ENCODE measurements around the gene PROSER3.

The PROSER3 gene

DNA sequence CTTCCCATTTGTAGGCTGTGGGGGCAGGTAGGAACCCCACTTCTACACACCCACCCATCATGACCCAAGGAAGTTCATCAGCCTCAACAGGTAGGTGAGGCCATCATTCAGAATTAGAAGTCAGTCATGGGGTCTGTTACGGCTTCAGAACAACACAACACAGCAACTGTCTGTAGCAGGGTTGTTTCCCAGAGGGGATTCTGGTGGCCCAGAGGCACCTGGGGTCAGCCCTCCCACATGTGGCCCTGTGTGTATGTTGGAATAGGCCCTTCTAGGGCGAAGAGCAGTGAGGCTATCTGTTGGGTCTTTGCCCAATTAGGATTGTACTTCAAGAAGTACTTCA lies 19.1 kb upstream of the PROSER3 start:
- DNase-seq: no peak
- ChIA-PET POLR2A (no interaction called here), CTCF (no interaction called here)
- Histone ChIP-seq H3K4me1 (ENCODE audit: control extremely low read depth in 1 of 4, control insufficient read depth in 4 of 4, insufficient read depth in 4 of 4, low read length in 3 of 4) (peaks cover 4 to 40% (median 36%) of the 10 kb centered on the region in 4 experiments), H3K36me3 (ENCODE audit: control insufficient read depth in 4 of 4, insufficient read depth in 4 of 4, low read length in 3 of 4) (peaks cover 7 to 53% (median 39%) of the 10 kb centered on the region in 4 experiments), H3K27me3 (replicated peaks in 2 of 5; ENCODE audit: control insufficient read depth in 4 of 5, insufficient read depth in 5 of 5, low read length in 4 of 5) (no peaks in the 10 kb centered on the region), H3K27ac (ENCODE audit: insufficient read depth in 1 of 2, low read depth in 1 of 2, low read length in 2 of 2, poor library complexity in 1 of 2, severe bottlenecking in 2 of 2) (no peak overlapping the region), H3K9me3 (ENCODE audit: control extremely low read depth in 1 of 5, control insufficient read depth in 4 of 5, insufficient read depth in 2 of 5, low read depth in 1 of 5, low read length in 4 of 5) (no peaks in the 10 kb centered on the region), H3K4me3 (ENCODE audit: control insufficient read depth in 1 of 7, extremely low read depth in 1 of 7, insufficient read depth in 4 of 7, low read depth in 2 of 7, low read length in 6 of 7) (no peak overlapping the region)
- WGBS (ENCODE audit: insufficient coverage): 80% methylated on average over 1 of the region's 2 CpGs

DNA sequence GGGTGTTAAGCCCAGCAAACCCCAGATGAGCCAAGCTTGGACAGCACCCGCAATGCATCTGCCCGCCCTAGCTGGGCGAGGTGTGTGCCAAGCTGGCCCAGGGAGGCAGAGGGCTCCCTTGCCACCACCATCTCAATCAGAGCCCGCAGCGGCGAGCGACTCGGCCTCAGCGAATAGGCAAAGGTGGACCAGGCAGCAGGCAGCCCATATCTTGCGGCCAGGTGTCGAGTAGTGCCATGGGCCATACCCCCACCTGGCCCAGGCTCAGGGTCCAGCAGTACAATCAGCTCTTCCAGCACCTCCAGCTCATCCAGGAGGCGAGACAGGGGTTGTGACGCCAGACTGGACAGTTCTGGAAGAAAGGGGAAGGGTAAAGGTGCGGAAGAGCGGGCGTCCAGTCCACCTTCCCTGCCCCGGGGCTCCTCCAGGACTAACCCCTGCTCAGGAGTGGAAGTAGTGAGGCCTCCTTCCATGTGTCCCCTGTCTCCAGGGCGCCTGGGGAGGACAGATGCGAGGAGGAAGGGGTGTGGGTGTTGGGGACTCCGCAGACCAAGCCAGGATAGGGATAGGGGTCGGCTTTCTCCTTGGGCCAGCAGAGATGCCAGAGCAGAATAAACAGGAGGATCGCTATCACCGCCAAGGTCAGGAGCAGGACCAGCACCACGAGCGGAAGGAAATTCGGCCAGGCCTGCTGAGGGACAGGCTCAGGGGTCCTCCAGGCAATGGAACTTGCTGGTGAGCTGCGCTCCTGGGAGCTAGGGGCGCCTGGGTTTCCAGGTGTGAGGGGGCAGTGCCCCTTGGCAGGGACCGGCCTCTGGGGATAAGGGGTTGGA lies 18.5 kb upstream of the PROSER3 start:
- H3K9me3 ChIP-seq (ENCODE audit: control extremely low read depth in 1 of 5, control insufficient read depth in 4 of 5, insufficient read depth in 2 of 5, low read depth in 1 of 5, low read length in 4 of 5): no peaks in the 10 kb centered on the region
- H3K27ac ChIP-seq (ENCODE audit: insufficient read depth in 1 of 2, low read depth in 1 of 2, low read length in 2 of 2, poor library complexity in 1 of 2, severe bottlenecking in 2 of 2): peak overlapping the region in 1 of 2 experiments; percentile 54
- CTCF ChIA-PET: interaction anchor here (1.0 to 1.3 kb wide), 3 partner anchors 16 to 36 kb away, joined by 3 read pairs; no protein-coding TSS in a partner anchor
- H3K4me3 ChIP-seq (ENCODE audit: control insufficient read depth in 1 of 7, extremely low read depth in 1 of 7, insufficient read depth in 4 of 7, low read depth in 2 of 7, low read length in 6 of 7): peak overlapping the region in 6 of 7 experiments; percentile 55 to 90 (median 76)
- 94% methylated on average over 23 of the region's 29 CpGs for WGBS (ENCODE audit: insufficient coverage)
- peaks cover 4 to 47% (median 33%) of the 10 kb centered on the region in 4 experiments for H3K36me3 ChIP-seq (ENCODE audit: control insufficient read depth in 4 of 4, insufficient read depth in 4 of 4, low read length in 3 of 4)
- POLR2A ChIA-PET: interaction anchor here (0.6 kb wide), 1 partner anchor 8 kb away, joined by 3 read pairs; no protein-coding TSS in a partner anchor
- peaks cover 6 to 46% (median 42%) of the 10 kb centered on the region in 4 experiments for H3K4me1 ChIP-seq (ENCODE audit: control extremely low read depth in 1 of 4, control insufficient read depth in 4 of 4, insufficient read depth in 4 of 4, low read length in 3 of 4)
- DNase-seq: no peak
- no peaks in the 10 kb centered on the region for H3K27me3 ChIP-seq (replicated peaks in 2 of 5; ENCODE audit: control insufficient read depth in 4 of 5, insufficient read depth in 5 of 5, low read length in 4 of 5)

DNA sequence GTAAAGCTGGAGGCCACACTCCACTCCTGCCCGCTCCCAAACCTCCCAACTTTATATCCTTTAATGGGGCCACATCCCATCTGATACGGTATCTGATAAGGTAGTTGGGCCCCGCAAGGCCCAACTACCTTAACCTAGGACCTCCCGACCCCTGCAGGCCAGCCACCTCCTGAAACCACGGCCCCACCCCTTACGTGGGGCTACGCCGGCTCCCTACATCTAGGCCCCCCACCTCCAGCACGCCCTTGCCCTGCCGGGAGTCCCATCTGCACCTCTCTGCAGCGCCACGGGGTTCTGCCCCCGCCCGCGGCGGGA lies 17.9 kb upstream of the PROSER3 start:
- H3K4me1 ChIP-seq (ENCODE audit: control extremely low read depth in 1 of 4, control insufficient read depth in 4 of 4, insufficient read depth in 4 of 4, low read length in 3 of 4): peaks cover 6 to 49% (median 45%) of the 10 kb centered on the region in 4 experiments
- 10% methylated on average over 8 of the region's 16 CpGs for WGBS (ENCODE audit: insufficient coverage)
- peak overlapping the region in 1 of 2 experiments; percentile 54 for H3K27ac ChIP-seq (ENCODE audit: insufficient read depth in 1 of 2, low read depth in 1 of 2, low read length in 2 of 2, poor library complexity in 1 of 2, severe bottlenecking in 2 of 2)
- no peak for DNase-seq
- H3K9me3 ChIP-seq (ENCODE audit: control extremely low read depth in 1 of 5, control insufficient read depth in 4 of 5, insufficient read depth in 2 of 5, low read depth in 1 of 5, low read length in 4 of 5): no peaks in the 10 kb centered on the region
- peaks cover 4 to 41% (median 28%) of the 10 kb centered on the region in 4 experiments for H3K36me3 ChIP-seq (ENCODE audit: control insufficient read depth in 4 of 4, insufficient read depth in 4 of 4, low read length in 3 of 4)
- CTCF ChIA-PET: interaction anchor here (0.9 to 1.3 kb wide), 4 partner anchors 16 to 48 kb away, joined by 3 read pairs; no protein-coding TSS in a partner anchor
- POLR2A ChIA-PET: no interaction called here
- H3K4me3 ChIP-seq (ENCODE audit: control insufficient read depth in 1 of 7, extremely low read depth in 1 of 7, insufficient read depth in 4 of 7, low read depth in 2 of 7, low read length in 6 of 7): peak overlapping the region; percentile 55 to 90 (median 73)
- no peaks in the 10 kb centered on the region for H3K27me3 ChIP-seq (replicated peaks in 2 of 5; ENCODE audit: control insufficient read depth in 4 of 5, insufficient read depth in 5 of 5, low read length in 4 of 5)

DNA sequence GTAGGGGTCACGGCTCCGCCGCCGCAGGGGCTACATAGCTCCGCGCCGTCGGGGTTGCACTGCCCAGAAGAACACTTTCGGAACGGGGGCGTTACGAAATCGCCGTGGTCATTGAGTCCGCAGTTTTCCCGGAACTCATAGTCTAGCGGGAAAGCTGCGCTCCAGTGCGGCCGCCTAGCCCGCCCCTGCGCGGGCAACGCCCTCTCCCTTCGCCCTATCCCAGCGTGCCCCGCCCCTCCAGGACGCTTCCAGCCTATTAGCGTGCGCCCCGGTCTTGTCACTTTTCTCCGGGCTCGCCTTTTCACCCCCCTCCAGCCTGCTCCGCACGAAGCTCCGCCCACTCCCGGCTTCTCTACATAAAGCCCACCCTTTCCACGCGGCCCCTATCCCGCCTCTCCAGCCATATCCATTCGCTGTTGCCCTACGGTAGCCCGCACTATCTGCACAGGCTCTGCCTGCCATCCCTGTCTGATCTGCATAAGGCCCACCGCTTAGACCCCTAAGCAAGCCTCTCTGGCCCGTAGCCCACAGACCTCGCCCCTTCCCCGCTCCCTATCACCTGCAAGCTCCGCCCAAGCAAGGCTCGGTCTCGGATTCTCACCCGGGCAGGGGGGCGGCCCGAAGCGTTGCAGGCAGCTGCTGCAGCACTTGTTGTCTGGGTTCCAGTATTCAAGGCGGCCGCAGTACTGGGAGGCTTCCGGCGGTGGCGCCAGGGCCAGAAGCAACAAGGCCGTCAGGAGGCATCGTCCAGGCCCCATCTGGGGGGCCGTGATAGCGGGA lies 17.4 kb upstream of the PROSER3 start:
- Histone ChIP-seq H3K36me3 (ENCODE audit: control insufficient read depth in 4 of 4, insufficient read depth in 4 of 4, low read length in 3 of 4) (peaks cover 2 to 36% (median 22%) of the 10 kb centered on the region in 4 experiments), H3K9me3 (ENCODE audit: control extremely low read depth in 1 of 5, control insufficient read depth in 4 of 5, insufficient read depth in 2 of 5, low read depth in 1 of 5, low read length in 4 of 5) (no peaks in the 10 kb centered on the region), H3K4me3 (ENCODE audit: control insufficient read depth in 1 of 7, extremely low read depth in 1 of 7, insufficient read depth in 4 of 7, low read depth in 2 of 7, low read length in 6 of 7) (peak overlapping the region; percentile 55 to 90 (median 73)), H3K27me3 (replicated peaks in 2 of 5; ENCODE audit: control insufficient read depth in 4 of 5, insufficient read depth in 5 of 5, low read length in 4 of 5) (no peaks in the 10 kb centered on the region), H3K4me1 (ENCODE audit: control extremely low read depth in 1 of 4, control insufficient read depth in 4 of 4, insufficient read depth in 4 of 4, low read length in 3 of 4) (peaks cover 6 to 50% (median 45%) of the 10 kb centered on the region in 4 experiments), H3K27ac (ENCODE audit: insufficient read depth in 1 of 2, low read depth in 1 of 2, low read length in 2 of 2, poor library complexity in 1 of 2, severe bottlenecking in 2 of 2) (peak overlapping the region in 1 of 2 experiments; percentile 57)
- POLR2A ChIA-PET: no interaction called here
- WGBS (ENCODE audit: insufficient coverage): under 1% methylated on average over 61 of the region's 63 CpGs
- CTCF ChIA-PET: interaction anchor here (0.9 to 1.3 kb wide), 4 partner anchors 17 to 49 kb away, joined by 3 read pairs; no protein-coding TSS in a partner anchor
- peak; percentile 93 to 96 (median 95) for DNase-seq

DNA sequence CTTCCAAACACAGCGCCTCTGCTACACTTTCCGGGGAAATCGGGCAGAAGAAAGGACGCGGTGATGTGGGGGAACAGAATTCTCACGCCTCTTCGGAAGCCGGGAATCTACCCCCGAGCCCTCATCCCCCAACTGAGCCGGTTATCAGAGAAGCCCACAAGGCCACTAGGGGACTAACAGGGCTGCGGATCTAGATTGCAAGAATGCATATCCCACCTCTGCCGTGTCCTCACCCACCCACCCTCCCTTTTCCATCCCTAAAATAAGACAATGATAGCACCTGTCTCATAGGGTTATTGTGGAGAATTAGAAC lies 16.8 kb upstream of the PROSER3 start:
- peak in 2 of 3 donors; percentile 66 to 78 for DNase-seq
- Histone ChIP-seq H3K4me1 (ENCODE audit: control extremely low read depth in 1 of 4, control insufficient read depth in 4 of 4, insufficient read depth in 4 of 4, low read length in 3 of 4) (peaks cover 8 to 55% (median 51%) of the 10 kb centered on the region in 4 experiments), H3K27ac (ENCODE audit: insufficient read depth in 1 of 2, low read depth in 1 of 2, low read length in 2 of 2, poor library complexity in 1 of 2, severe bottlenecking in 2 of 2) (peak overlapping the region in 1 of 2 experiments; percentile 57), H3K36me3 (ENCODE audit: control insufficient read depth in 4 of 4, insufficient read depth in 4 of 4, low read length in 3 of 4) (peaks cover 2 to 34% (median 22%) of the 10 kb centered on the region in 4 experiments), H3K27me3 (replicated peaks in 2 of 5; ENCODE audit: control insufficient read depth in 4 of 5, insufficient read depth in 5 of 5, low read length in 4 of 5) (no peaks in the 10 kb centered on the region), H3K4me3 (ENCODE audit: control insufficient read depth in 1 of 7, extremely low read depth in 1 of 7, insufficient read depth in 4 of 7, low read depth in 2 of 7, low read length in 6 of 7) (peak overlapping the region; percentile 55 to 90 (median 73)), H3K9me3 (ENCODE audit: control extremely low read depth in 1 of 5, control insufficient read depth in 4 of 5, insufficient read depth in 2 of 5, low read depth in 1 of 5, low read length in 4 of 5) (no peaks in the 10 kb centered on the region)
- ChIA-PET CTCF (interaction anchor here (1.2 to 1.3 kb wide), 2 partner anchors 18 to 38 kb away, joined by 3 read pairs; no protein-coding TSS in a partner anchor), POLR2A (no interaction called here)
- 0% methylated on average over 7 of the region's 12 CpGs for WGBS (ENCODE audit: insufficient coverage)

DNA sequence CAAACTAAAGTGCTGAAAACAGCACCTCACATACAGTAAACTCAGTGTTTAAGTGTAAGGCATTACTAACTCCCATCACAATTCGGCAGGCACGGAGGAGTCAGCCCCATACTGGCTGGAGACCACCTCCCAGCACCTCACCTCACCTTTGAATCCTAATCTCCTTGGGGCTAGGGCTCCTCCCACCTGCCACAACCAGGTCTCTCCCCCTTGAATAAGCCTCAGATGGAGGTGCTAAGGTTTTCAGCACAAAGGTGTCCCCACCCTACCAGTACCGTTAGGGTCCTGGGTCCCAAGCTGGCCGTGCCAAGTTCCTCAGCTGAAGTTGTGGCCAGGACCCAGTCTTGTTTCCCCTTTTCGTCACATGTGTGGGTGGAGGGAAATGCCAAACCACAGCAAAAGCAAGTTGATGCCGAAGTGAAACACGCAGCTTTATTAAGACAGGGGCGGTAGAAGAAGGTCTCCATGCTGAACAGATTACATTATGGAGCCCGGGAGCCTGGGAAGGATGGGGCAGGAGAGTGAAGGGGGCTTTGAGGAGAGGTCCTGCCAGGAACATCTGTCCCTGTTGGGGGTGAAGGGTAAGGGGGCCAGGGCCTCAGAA lies 15.8 kb upstream of the PROSER3 start, which contains the start of gene IGFLR1:
IGFLR1 (minus strand) TSS at position 332 of the 604 bp plus-strand sequence. CDS start 1,272 bp downstream, outside the sequence.
- Histone ChIP-seq H3K9me3 (ENCODE audit: control extremely low read depth in 1 of 5, control insufficient read depth in 4 of 5, insufficient read depth in 2 of 5, low read depth in 1 of 5, low read length in 4 of 5) (no peaks in the 10 kb centered on the region), H3K27ac (ENCODE audit: insufficient read depth in 1 of 2, low read depth in 1 of 2, low read length in 2 of 2, poor library complexity in 1 of 2, severe bottlenecking in 2 of 2) (peak within 1 kb of the TSS; percentile 50 to 72), H3K27me3 (replicated peaks in 2 of 5; ENCODE audit: control insufficient read depth in 4 of 5, insufficient read depth in 5 of 5, low read length in 4 of 5) (no peaks in the 10 kb centered on the region), H3K4me1 (ENCODE audit: control extremely low read depth in 1 of 4, control insufficient read depth in 4 of 4, insufficient read depth in 4 of 4, low read length in 3 of 4) (peaks cover 8 to 63% (median 55%) of the 10 kb centered on the region in 4 experiments), H3K4me3 (ENCODE audit: control insufficient read depth in 1 of 7, extremely low read depth in 1 of 7, insufficient read depth in 4 of 7, low read depth in 2 of 7, low read length in 6 of 7) (peak within 1 kb of the TSS; percentile 17 to 90 (median 66)), H3K36me3 (ENCODE audit: control insufficient read depth in 4 of 4, insufficient read depth in 4 of 4, low read length in 3 of 4) (peaks cover 0 to 24% (median 12%) of the 10 kb centered on the region in 4 experiments)
- POLR2A ChIA-PET: interaction anchor here (0.6 kb wide), 1 partner anchor 207 kb away, joined by 5 read pairs; no protein-coding TSS in a partner anchor
- DNase-seq: peak; percentile 82 to 94 (median 93)
- CTCF ChIA-PET: interaction anchor here (2.6 kb wide), 1 partner anchor 21 kb away, joined by 6 read pairs; no protein-coding TSS in a partner anchor
- 5% methylated on average over 7 of the region's 9 CpGs for WGBS (ENCODE audit: insufficient coverage)
